ENCODE data around the gene ICA1. TPM values are rescaled to one million over a fixed set of nuclear protein-coding genes. Genes with fewer than 3 reads are reported as not detected.

ICA1 gene
- total and polyA plus RNA-seq, 7 donors = 1.6 to 4.1 (median 2.3) TPM

DNA sequence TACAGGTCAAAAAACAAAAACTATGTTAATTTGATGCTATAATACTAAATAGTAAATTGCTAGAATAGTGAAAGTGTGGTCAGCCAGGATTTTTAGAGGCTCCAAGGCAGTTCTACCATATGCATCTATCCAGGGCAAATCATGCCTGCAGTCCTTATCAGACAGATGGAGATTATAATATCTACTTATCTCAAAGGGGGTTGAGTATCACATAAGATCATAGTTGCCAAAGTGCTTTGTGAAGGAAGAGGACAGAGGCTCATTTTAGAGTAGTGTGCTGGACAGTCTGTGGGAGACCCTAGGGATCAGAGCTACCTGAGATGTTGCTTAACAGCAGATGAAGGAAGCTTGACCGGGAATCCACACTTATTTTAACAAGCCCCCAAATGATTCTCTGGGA is 3.2 kb downstream of the ICA1 start:
- intact Hi-C loops (cut with DNase I) = no loop called here
- Histone ChIP-seq H3K9me3 (no peaks in the 10 kb centered on the region), H3K4me3 (no peak overlapping the region), H3K4me1 (no peaks in the 10 kb centered on the region), H3K27ac (no peak overlapping the region), H3K36me3 (ENCODE audit: insufficient read depth in 1 of 2, low read depth in 1 of 2) (no peaks in the 10 kb centered on the region), H3K27me3 (ENCODE audit: insufficient read depth in 3 of 3, low read length in 2 of 3) (peaks cover 1 to 53% (median 5%) of the 10 kb centered on the region in 3 donors)
- DNase-seq (no peak), ATAC-seq (no peak)
- TF ChIP-seq CTCF (IDR thresholded peaks at IDR 0.05) = no peak
- WGBS, 3 donors = 88 to 96% (median 93%) methylated on average over 1 of the region's 1 CpG

- H3K4me3 ChIP-seq = no peak overlapping the region
- ATAC-seq = no peak
- H3K9me3 ChIP-seq = no peaks in the 10 kb centered on the region
- DNase-seq = no peak
- no peaks in the 10 kb centered on the region for H3K4me1 ChIP-seq
- intact Hi-C loops (cut with DNase I) = no loop called here
- peaks cover 1 to 49% (median 4%) of the 10 kb centered on the region in 3 donors for H3K27me3 ChIP-seq (ENCODE audit: insufficient read depth in 3 of 3, low read length in 2 of 3)
- 89 to 94% (median 94%) methylated on average over 4 of the region's 4 CpGs for WGBS, 3 donors
- H3K27ac ChIP-seq = no peak overlapping the region
- no peaks in the 10 kb centered on the region for H3K36me3 ChIP-seq (ENCODE audit: insufficient read depth in 1 of 2, low read depth in 1 of 2)
- no peak for TF ChIP-seq CTCF (IDR thresholded peaks at IDR 0.05)
These were observed 3.8 kb downstream of the ICA1 start for GRCh38 chr7:8258166-8258565.

DNA sequence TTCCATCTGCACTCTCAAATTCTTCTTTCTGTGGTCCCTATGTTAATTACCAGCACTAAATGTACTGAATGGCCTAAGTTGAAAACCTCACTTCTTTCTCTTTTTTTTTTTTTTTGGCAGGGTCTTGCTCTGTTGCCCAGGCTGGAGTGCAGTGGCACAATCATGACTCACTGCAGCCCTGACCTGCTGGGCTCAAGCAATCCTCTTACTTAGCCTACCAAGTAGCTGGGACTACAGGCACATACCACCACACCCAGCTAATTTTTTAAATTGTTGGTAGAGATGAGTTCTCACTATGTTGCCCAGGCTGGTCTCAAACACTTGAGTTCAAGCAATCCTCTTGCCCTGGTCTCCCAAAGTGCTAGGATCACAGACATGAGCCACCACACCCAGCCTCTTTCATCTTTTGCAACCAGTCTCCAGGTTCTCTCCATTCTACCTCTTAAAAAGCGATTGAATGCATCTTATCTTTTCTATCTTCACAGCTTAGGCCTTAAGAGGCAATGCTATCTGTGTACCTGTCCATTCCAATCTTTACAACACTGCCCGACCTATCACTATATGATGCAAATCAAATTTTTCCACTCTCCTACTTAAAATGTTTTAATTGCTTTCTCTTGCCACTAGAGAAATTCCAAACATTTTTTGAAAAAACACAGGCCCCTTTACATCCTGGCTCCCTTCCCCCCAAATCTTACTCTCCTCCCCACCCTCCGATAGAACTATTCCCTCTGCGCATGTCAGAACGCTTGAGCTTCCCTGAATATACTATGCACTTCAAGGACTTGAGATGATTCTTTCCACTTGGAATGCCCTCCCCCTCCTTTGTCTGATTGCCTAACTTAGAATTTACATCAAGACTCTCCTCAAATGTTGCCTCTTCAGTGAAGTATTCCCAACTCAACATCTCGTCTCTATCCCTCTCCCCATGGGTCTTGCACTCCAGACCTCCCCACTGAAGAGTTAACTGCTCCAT is 6.0 kb downstream of the ICA1 start:
- Histone ChIP-seq H3K27ac (no peak overlapping the region), H3K4me1 (no peaks in the 10 kb centered on the region), H3K9me3 (no peaks in the 10 kb centered on the region), H3K27me3 (ENCODE audit: insufficient read depth in 3 of 3, low read length in 2 of 3) (peaks cover 1 to 27% (median 3%) of the 10 kb centered on the region in 3 donors), H3K4me3 (no peak overlapping the region), H3K36me3 (ENCODE audit: insufficient read depth in 1 of 2, low read depth in 1 of 2) (no peaks in the 10 kb centered on the region)
- WGBS, 3 donors = 80 to 87% (median 83%) methylated on average over 6 of the region's 6 CpGs
- intact Hi-C loops (cut with DNase I) = no loop called here
- DNase-seq (no peak), ATAC-seq (no peak)
- TF ChIP-seq CTCF (IDR thresholded peaks at IDR 0.05) = no peak

DNA sequence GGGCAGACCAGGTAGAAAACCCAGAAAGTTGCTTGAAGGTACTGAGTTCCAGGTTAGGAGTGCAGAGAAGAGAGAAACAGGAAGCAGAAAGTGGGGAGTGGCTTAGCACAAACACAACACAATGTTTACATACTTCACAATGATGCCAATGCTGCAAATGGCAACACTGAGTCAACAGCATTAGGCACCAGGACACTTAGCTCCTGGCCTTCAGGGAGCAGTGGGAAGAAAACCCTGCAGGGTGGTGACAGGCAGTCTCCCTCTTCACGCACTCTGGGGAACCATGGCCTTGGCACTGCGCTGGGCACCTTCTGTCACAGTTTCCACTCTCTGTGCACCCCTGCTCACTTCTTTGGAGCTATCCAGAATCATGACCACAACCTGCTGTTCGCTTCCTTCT is 7.3 kb downstream of the ICA1 start:
- intact Hi-C loops (cut with DNase I) = no loop called here
- Histone ChIP-seq H3K4me1 (no peaks in the 10 kb centered on the region), H3K4me3 (no peak overlapping the region), H3K27ac (no peak overlapping the region), H3K9me3 (no peaks in the 10 kb centered on the region), H3K36me3 (ENCODE audit: insufficient read depth in 1 of 2, low read depth in 1 of 2) (no peaks in the 10 kb centered on the region), H3K27me3 (ENCODE audit: insufficient read depth in 3 of 3, low read length in 2 of 3) (peaks cover 1 to 15% (median 3%) of the 10 kb centered on the region in 3 donors)
- TF ChIP-seq CTCF (IDR thresholded peaks at IDR 0.05) = no peak
- DNase-seq (no peak), ATAC-seq (no peak)
- 84 to 97% (median 91%) methylated on average over 3 of the region's 3 CpGs for WGBS, 3 donors
